NCI-H345 treated with DMSO at 0.1 percent for 48 hours (cell line): ENCODE data around the gene MGAT4C.
"Not testable (repeated sequence)": the region's sequence is repeated elsewhere in the genome, so short reads cannot be mapped to it uniquely, and the experiment has no call there.

Experiments
- DNase-seq: peaks from one replicate; lab custom pipeline; 2025; ENCODE audit not compliant: unreplicated experiment; lab: John Stamatoyannopoulos, UW

MGAT4C gene

DNA sequence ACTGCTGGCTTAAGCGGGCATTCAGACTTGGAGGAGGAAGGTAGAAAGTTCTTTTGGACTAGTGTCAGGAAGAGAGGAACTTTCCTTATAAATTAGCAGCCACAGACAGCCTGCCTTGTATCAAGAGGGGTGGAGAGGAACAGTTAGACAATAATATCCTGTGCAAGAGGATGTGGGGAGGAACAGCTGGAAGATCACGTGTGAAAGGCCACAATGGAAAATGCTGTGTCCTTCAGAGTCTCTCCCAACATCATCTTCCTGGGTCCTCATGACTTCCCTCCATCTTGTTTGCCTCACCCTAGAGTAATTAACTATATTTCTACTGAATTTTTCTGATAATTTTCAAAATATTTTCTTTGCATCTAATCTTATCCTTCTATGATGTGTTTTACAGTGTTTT, 117.4 kb downstream of the MGAT4C start:
- no peak for DNase-seq

DNA sequence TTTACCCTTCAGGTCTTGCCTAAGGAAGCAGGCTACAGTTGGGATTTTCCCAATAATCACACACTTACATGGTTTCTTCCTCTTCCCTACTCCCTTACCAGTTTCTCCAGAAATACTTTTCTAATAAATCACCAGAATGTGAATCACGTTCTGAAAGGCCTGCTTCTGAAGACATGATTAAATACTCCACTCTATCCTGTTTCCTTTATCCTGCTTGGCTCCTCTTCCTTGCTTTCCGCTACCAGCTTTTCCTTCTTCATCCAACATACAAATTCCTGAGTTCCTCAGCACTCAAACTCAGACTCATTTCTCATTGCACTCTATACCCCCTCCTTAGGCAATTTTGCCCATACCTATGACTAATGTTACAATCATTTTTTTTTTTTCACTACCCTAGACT, 118.3 kb downstream of the MGAT4C start:
- DNase-seq: no peak

DNA sequence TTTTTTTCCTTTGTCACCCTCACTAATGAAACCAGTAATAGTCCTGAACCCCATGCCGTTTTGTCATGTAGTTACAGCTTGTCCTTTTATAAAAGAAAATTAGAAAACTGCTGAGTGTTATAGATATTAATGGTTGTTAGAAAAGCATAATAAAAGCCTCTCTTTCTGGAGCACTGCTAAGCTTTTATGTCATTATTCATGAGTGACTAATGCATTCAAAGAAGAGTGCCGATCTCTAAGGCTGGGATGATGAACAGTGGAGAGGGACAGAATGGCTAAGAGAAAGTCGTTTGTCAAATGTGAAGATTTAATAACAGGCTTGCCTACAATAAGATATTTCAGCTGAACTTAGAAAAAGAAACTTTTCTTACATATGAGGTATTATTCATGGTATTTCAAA, 121.6 kb downstream of the MGAT4C start:
- no peak for DNase-seq

DNA sequence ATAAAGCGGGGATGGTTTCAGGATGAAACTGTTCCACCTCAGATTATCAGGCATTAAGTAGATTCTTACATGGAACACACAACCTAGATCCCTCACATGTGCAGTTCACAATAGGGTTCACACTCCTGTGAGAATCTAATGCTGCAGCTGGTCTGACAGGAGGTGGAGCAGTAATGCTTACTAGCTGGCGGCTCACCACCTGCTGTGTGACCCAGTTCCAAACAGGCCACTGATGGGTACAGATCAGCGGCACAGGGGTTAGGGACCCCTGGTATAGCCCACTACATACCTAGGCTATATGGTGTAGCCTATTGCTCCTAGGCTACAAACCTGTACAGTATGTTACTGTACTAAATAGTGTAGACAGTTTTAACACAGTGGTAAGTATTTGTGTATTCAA, 129.3 kb downstream of the MGAT4C start:
- not testable (repeated sequence) for DNase-seq

DNA sequence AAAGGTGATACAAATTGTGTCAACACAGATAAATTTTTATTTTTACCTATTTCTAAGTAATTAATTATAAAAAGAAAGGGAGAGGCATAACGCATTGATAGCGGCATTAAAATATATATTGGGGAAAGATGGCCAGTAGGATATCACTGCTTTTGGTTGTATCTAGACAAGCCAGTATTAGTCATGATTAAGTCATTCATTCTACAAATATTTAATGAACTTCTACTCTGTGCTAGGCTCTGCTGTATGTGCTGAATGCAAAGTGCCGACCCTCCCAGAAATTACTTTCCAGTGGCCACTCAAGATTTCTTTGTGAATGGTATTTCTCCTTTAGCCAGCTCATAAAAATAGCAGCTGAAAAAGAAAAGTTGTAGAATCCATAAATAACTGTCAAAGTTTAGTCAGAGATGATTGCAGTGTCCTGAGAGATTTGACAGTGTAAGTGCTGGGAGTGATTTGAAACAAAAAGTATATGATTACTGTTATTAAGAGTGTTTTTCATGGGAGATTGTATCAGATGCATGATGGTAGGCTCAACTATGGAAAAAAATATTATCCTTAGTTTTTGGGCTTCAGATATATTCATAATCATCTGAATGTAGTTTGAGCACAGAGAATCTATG, 133.2 kb downstream of the MGAT4C start:
- DNase-seq: no peak

DNA sequence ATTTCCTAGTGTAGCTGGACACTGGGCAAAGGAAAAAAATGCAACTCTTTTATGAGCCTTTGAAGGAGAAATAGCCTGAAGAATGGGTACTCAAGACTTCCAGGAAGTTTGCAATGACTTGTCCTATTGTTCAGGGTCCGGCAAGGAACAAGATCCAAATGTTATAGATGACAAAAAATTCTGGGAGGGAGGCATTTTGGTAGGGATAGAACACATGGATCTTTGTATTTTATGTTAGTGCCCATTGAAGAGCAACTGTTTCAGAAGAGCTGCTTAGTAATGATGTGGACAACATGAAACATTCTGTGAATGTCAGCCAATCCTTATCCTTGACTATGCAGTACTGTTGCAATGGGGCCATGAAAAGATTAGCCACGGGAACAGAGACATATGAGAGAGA, 138.0 kb downstream of the MGAT4C start:
- DNase-seq: no peak

DNA sequence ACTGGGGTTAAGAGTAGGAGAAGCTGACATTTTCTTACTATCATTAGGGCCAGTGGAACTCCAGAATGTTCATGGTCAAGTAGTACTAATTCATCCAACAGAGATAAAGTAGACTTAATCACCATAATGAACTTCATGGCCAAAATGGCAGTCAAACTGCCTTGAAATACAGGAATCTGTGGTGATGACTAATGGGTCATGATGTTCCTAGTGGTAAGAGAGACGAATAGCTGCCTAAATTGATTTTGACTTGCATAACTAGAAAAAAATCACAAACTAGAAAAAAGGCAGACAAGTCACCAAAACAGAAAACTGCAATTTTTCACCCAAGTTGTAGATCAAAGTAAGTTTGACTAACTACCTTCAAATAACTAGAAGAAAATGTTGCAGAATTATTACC, 138.5 kb downstream of the MGAT4C start:
- DNase-seq: no peak

DNA sequence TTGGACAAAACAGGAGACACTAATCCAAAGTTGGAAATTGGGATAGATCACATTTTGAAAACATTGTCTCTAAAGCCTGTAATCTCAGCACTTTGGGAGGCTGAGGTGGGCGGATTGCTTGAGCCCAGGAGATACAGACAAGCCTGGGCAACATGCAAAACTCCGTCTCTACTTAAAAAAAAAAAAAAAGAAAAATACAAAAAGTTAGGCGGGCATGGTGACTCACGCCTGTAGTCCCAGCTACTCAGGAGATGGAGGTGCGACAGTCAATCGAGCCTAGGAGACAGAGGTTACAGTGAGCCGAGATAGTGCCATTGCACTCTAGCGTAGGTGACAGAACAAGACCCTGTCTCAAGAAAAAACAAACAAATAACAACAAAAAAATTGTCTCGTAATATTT, 152.1 kb downstream of the MGAT4C start:
- DNase-seq: no peak

DNA sequence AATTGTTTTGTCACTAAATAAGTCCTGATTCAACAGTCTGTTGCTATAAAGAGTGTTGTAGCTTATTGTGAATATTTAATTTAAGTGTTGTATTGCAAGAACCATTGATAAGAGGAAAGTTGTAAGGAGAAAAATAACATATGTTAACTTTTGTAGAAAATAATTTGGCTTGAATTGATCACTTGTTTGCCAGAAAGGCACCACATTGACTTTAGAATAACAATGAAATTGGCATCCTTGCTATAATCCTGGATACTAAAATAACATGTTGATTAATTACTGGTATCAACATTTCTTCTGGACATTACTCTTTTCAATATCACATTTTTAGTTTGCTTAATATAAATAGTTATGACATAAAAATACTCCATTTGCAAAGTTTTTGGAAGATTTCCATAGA, 159.0 kb downstream of the MGAT4C start:
- no peak for DNase-seq

DNA sequence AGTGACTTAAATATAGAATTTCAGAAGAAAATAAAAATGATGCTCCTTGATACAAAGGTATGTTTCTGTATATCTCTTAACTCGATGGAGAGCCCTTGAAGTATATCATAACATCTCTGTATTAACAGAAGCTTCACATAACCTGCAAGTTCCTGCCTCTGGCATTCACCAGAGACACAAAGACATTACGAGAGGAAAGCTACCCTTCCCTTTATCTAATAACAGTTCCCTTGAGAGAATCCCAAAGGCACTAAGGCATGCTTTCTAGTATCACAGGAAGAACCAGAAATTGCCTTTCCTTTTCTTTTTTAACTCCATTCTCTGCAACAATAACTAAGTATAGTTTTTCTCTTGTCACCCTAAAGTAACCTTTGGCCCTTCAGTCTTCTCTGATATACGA, 164.5 kb downstream of the MGAT4C start:
- no peak for DNase-seq

DNA sequence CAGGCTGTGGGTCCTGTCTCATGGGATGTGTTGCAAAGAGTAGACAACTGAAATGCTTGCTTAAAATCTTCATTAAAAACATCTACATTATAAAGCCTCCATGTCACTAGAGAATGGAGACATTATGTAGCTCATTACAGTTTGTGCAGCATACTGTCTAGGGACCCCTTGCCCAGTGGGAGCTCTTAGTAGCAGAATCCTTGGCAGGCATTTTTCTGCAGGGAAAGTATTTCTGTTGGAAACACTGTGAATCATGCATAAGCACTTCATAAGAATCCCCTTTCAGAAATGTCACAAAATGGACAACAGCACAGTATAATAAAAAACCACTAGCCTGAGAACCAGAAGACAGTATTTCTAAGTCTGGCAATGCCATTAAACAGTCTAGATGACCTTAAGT, 174.3 kb downstream of the MGAT4C start:
- no peak for DNase-seq

DNA sequence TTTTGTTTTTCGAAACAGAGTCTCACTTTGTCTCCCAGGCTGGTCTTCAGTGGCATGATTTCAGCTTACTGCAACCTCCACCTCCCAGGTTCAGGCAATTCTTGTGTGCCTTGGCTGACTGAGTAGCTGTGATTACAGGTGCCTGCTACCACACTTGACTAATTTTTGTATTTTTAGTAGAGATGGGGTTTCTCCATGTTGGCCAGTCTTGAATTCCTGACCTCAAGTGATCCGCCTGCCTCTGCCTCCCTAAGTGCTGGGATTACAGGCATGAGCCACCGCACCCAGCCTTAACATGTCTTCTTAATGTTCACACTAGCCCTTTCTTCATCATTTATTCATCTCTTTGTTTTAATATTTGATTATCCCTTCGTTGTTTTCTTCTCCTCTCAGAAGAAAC, 197.1 kb downstream of the MGAT4C start:
- DNase-seq: not testable (repeated sequence)

DNA sequence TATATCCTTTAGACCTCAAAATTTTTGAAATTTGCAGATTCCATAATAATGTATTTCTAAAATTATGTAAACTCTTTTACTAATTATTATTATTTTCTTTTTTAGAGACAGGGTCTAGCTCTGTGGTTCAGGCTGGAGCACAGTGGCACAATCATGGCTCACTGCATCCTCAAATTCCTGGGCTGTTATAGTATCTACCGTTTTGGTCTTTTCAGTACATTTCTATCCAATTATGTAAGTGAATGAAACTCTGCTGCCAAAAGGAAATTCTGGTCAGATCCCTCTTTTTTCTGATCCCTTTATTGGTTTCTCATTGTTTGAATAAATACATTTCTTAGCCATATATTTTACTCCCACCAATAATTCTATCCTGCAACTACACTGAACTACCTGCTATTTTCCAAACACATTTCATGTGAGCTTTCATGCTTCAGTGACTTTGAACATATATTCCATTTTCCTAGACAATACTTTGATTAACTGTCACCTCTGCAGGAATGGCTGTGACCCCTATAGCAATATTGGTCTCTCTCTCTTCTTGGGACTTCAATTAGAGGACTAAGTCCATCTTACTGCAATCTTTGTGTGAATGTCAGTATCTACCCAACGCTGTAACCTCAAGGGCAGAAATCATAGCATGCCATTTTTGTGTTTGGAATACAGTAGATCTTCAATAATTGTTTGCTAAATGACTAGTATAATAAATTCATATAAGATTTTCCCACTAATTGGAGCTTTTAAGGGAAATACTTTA, 198.9 kb downstream of the MGAT4C start:
- no peak for DNase-seq

DNA sequence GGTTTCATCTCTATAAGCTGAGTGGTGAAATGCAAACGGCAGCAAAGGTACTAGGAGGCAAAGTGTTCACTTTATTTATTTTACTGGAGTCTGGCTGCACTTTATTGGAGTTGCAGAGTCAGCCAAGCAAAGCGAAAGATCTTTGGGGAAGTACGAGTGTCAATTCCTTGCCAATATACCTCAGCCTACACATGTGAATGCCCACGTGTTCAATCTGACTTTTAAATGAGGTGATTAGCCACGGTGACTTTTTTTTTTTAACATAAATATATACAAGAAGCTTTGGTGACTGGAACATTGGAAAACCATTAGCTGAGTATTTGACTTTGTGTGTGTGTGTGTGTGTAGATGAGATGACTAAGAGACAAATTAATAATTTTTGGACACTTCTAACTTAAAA, 203.3 kb downstream of the MGAT4C start:
- no peak for DNase-seq

DNA sequence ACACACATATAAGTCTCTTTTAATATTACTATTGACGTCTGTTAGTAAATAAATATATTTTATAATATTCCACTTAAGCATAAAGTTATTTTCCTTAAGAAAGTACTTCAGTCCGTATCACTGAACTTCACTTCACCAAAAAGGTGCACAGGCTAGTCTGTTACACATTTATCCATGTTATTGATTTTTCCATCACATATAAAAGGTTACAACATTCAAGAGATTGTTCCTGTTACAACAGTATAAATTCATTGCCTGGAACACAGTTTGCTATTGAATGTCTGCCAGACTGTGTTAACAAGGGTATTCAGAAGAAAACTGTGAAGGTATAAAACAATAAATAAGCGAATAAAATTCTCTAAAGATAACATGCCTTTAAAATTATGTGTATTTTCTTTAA, 206.2 kb downstream of the MGAT4C start:
- DNase-seq: no peak

DNA sequence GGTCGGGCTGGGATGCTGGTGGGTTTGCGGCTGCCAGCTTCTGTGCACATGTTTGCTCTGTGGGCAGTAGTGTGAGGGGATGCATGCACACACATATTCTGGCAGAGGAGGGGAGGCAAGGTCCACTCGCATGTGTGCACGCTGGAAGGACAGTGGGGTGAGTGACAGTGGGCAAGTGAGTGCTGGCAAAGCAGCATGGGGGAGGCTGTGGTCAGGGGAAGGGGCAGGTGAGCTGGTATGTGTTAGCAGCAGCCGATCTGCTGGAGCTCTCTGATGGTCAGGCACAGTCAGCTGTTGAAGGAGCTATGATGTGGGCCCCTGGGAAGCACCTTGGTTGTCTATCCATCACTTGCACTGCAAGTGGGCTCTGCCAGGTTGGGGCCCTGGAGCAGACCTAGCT, 211.8 kb downstream of the MGAT4C start:
- no peak for DNase-seq

DNA sequence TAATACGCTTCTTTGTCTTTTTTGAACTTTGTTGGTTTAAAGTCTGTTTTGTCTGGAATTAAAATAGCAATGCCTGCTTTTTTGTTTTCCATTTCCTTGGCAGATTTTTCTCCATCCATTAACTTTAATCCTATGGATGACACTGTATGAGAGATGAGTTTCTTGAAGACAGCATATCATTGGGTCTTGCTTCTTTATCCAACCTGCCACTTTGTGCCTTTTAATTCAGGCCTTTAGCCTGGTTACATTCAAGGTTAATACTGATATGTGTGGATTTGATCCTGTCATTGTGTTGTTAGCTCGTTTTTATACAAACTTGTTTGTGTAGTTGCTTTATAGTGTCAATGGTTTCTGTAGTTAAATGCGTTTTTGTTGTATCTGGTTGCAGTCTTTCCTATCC, 214.1 kb downstream of the MGAT4C start:
- DNase-seq: no peak

DNA sequence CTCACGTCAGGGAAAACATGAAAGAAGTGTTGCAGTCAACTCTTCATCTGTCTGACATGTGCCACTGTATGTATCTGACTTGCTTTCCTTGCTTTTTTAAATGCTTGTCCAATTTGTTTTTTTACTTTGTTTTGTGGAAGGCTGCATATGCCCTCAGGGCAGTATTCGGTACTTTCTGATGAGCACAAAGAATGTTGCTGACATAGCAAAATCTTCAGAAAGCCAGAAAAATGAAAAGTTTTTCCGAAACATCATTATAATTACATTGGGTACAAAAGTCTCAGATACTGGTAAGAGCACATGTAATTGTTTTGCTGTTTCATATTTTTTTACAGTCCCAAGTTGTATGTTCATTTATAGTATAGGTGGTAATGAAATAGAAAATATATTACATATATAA, 237.8 kb downstream of the MGAT4C start:
- DNase-seq: no peak

DNA sequence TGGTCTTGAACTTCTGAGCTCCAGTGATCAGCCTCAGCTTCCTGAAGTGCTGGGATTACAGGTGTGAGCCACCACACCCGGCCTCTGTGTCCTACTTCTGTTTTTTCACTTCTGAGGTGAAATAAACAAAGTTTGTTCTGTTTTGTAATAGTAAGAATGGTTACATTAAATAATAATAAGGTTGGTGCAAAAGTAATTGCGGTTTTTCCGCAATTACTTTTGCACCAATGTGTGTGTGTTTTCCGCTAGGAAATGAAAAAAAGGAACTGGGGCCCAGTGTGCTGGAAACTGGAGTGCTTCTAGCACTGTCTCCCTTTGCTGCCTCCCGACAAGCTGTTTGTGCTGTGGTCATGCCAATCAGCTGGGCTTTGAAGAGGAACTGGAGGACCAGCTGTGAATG, 241.2 kb downstream of the MGAT4C start:
- no peak for DNase-seq

DNA sequence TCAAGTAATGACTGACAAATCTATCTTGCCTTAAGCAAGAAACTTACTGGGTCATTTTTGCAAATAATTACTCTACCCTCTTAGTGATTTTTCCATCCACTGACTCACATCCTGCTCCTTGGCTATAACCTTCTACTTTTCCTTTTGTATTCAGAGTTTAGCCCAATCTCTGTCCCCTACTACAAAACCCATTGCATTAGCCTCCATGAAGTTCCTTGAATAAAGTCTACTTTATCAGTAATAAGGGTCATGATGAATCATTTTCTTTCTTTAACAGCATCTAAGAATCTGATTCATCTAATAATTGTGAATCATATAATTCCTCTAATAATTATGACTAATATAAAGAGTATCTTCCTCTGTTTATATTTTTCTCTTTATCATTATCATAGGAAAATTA, 249.5 kb downstream of the MGAT4C start:
- no peak for DNase-seq

DNA sequence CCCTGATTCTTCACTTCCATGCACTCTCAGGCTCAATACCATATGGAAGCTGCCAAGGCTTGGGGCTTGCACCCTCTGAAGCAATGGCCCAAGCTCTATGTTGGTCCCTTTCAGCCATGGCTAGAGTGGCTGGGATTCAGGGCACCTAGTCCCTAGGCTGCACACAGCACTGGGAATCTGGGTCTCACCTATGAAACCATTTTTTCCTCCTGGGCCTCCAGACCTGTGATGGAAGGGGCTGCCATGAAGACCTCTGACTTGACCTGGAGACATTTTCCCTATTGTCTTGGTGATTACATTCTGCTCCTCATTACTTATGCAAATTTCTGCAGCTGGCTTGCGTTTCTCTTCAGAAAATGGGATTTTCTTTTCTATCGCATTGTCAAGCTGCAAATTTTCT, 258.1 kb downstream of the MGAT4C start:
- no peak for DNase-seq

DNA sequence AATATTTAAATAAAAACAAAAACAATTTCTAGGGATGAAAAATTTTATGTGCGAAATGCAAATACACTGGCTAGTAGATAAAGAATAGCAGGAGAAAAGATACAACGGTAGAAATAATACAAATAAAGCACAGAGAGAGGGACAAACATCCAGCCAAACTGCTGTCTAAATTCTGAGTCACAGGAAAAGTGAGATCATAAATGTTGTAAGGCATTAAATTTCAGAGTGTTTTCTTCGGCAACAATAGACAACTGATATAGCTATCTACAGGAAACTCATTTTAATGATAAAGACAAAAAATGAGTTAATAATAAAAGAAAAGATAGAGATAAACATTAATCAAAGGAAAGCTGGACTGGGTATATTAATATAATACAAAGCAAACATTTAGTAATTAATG, 259.9 kb downstream of the MGAT4C start:
- no peak for DNase-seq

DNA sequence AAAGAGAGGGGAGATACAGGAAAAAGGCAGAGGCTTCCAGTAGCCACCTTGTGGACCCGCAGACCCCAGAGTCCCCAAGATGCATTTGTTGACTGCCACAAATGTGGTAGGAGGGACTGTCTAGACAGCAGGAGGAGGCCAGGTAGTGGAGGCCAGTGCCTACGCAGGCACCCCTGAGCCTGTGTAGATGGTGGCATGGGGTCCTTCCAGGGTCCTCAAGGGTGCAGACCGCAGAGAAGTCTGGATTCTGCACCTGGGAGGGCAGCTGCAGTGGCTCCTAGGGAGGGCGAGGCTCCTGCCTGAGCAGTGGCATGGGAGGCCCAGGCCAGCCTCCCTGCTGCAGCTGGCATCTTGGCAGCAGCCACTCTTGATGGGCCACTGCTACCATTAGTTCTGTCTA, 262.4 kb downstream of the MGAT4C start:
- DNase-seq: no peak
